Raji (cell line): ENCODE measurements around the gene RTN4RL2.

Experiments used
- POLR2A ChIP-seq: IDR thresholded peaks from 2 replicates; pipeline ENCODE4 v1.6.1; 2011; ENCODE audit warnings: low read depth, low read length, control low read depth; ENCODE audit not compliant: insufficient read depth

The RTN4RL2 gene

DNA sequence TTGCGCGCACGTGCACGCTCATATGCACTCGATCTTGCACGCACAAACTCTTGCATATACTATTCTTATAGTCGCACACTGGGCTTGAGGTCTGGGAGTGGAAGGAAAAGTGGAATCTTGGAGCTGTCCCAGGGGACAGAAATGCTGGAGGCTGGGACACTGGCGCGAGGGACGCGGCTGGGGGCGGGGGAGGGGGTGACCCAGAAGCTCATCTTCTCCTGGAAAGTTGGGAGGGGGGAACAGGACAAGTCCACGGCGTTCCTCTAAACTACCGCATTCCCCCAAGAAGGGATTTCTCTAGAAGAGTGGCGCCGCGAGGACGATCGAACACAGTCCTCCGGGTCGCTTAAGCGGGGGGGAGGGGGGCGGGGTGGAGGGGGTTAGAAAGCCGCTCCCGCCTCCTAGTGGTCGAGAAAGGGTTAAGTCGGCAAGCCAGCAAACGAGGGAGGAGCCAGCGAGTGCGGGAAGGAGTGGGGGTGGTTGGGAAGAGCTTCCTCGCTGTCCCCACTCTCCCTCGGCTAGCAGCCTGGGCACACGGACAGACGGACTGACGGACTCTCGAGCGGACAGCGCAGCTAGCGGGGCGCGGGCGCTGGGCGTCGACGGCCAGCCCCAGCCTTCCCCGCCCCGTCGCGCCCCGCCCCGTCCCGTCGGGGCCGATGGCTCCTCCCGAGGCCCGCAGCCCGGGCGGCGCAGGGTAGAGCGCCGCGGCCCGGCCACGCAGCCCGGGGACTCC lies at the start of gene RTN4RL2:
RTN4RL2 (plus strand) TSS at position 507 of the 736 bp plus-strand sequence. CDS start 338 bp downstream, outside the sequence.
- TF ChIP-seq POLR2A, result no peak

- no peak for TF ChIP-seq POLR2A
Measured at GRCh38 chr11:57413681-57414080, 46.6 kb upstream of the RTN4RL2 start.

DNA sequence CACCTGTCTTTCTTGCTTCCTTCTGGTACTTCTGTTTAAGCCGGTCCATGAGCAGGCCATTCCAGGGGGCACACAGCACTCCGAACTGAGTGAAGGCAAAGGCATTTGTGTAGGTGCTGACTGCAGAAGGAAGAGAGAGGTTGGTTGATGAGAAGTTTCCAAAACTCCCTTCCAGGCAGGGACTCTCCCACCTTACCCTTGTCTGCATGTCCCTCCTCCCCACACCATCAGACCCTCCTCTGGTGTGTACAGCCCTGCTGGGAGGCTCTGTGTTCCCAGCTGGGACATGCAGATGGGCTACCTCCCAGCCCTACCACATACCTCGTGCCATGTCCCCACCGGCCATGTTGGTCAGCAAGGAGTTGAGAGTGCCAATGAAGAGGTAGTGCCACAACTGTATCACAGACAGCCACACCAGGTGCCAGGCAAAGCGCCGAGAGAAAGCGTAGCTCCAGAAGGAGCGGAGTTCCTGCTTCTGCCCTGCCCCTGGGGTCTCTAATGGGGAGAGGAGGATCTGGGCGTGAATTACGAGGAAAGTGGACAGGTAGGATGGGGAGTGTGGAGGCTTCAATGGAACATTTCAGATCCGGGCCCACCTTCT lies 45.6 kb upstream of the RTN4RL2 start:
- TF ChIP-seq POLR2A, result no peak

DNA sequence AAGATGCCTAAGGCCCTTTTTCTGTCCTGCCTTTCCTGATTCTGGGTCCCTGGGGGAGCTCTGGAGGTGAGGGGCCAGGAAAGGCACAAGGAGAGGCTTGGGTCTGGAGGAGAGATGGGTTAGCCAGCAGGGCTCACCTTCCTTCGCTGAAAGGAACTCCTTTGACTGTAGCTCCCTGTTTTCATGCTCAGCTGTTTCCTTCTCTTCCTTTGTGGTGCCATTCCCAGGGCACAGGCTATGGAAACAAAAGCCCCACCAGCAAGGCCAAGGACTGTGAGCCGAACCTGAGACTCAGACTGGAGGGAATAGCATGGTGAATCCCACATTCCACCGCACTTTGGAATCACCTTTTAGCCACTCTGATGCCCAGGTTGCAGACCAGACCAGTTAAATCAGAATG lies 43.9 kb upstream of the RTN4RL2 start:
- TF ChIP-seq POLR2A, result no peak

GRCh38 chr11:57417056-57417455 lies 43.3 kb upstream of the RTN4RL2 start:
- no peak for TF ChIP-seq POLR2A

DNA sequence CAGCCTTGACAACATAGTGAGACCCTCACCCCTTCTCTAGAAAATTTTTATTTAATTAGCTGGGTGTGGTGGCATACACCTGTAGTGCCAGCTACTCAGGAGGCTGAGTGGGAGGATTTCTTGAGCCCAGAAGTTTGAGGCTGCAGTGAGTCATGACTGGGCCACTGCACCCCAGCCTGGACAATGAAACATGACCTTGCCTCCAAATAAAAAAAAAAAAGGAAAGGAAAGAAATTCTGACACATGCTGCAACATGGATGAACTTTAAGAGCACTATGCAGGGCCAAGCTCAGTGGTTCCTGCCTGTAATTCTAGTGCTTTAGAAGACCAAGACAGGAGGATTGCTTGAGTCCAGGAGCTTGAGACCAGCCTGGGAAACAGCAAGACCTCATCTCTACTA lies 42.2 kb upstream of the RTN4RL2 start:
- no peak for TF ChIP-seq POLR2A

DNA sequence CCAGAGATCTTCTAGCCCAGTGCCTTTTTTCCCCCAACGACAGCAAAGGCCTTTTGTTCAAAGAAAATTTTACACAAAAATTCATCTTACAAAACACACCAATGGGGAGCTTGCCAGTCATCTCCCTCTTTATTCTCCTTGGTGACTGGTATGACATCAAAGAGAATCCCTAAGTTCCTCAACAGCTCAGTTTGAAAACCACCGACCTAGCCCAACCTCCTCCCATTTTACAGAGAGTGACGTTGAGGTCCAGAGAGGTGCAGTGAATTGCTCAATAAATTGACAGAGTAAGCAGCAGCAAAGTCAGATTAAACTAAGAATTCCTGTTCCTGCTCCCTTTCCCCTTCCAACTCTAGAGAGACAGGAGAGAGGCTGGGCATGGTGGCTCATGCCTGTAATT lies 41.2 kb upstream of the RTN4RL2 start:
- no peak for TF ChIP-seq POLR2A

DNA sequence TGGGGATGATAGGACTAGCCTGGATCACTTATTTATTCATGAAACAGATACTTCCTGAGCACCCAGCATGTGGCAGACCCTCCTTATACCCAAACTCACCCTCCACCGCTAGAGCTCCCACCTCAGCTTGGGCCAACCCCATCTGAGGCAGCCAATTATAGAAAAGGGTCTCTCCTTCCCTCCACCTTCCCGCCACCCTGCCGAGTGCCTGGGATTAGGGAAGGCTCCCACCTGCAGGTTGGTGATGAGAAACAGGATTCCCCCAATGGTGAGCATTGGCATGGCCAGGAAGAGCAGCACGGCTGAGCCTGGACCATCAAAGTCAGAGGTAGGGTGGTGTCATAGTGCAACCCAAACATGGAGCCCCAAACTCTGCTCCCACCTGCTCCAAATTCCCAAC lies 39.3 kb upstream of the RTN4RL2 start:
- TF ChIP-seq POLR2A, result no peak

DNA sequence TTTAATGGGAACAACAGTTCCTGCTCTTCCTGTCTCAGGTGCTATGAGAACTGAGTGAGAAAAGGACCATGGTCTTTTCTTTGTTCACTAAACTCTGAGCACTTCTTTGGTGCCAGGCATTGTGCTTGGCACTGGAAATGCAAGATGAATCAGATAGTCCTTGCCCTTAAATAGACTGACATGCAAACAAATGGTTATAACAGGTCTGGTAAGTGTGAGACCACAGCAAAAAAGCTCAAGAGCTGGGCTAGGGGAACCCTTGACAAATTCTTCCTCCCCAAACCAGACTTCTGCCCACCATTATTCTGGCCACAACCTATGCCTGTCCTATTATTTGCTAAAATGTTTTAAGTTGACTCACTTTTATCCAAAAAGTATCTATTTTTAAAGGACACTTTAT lies 38.5 kb upstream of the RTN4RL2 start:
- no peak for TF ChIP-seq POLR2A

GRCh38 chr11:57422669-57423068 lies 37.7 kb upstream of the RTN4RL2 start:
- no peak for TF ChIP-seq POLR2A

DNA sequence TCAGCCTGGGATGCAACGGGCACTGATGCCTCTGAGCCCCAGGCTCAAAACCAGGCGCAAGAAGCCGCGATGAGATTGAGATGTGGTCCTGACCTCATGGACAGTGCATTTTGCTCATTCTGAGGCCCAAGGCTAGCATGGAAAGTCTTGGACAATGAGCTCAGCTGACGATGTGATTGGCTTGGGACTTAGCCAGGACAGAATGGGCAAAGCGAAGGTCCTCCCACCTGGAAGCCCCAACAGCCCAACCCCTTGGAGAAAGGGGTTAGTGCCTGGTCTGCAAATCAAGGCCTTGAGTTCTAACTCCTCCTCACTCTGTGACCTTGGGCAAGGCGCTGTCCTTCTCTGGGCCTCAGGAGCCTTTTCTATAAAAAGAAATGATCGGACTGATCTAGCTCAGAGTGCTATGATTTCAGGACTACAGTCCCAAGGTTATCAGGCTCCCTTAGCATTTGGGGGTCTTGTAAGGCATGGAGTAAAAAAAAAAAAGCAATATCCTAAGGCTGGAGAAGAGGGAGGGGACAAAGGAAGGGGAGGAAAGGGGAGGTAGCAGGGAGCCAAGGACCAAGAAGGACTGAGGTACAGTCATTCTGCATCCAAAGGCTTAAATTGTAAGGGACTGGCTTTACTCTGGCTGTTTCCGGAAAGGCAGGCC lies 36.1 kb upstream of the RTN4RL2 start:
- no peak for TF ChIP-seq POLR2A

- peak; percentile 19; the same call in 1 of the 2 replicates for TF ChIP-seq POLR2A
Measured at GRCh38 chr11:57424792-57425564, 35.4 kb upstream of the RTN4RL2 start.

- no peak for TF ChIP-seq POLR2A
Measured at GRCh38 chr11:57425565-57426438, 34.5 kb upstream of the RTN4RL2 start.

GRCh38 chr11:57426439-57426928 lies 33.8 kb upstream of the RTN4RL2 start:
- no peak for TF ChIP-seq POLR2A
